ENCODE results near the gene COG1.

The COG1 gene

DNA sequence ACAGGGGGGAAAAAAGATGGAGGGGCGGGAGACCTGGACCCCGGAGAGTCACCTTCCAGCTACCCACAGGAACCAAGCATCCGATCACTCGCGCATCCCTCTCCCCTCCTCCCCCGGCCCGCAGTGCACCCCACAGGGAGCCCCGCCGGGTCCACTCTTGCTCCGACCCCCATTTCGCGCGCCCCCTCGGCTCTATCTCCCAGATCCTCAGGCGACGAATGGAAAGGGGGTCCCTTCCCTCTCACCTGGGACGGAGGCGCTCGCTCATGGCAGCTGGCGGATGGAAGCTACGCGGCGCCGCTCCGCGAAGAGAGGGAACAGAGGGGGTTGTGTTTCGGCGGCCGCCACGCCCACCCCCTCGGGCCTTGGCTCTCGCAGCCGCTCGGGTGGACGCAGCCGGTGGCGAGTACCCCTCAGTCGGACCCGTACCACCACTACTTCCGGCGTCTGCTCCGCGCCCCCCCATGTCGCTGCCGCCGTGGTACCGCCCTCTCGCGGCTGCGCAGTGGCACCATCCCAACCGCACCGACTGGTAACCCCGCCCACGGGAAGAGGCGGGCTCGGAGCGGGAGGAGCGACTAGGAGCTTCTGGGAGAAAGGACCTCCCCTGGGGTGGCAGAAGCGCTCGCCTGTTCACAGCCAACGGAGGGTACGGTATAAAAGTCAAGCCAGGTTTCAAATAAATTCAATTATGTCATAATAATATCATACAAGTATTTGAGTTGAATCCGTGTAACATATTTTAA, 39.2 kb downstream of the COG1 start:
- peak; percentile 99 for DNase-seq

DNA sequence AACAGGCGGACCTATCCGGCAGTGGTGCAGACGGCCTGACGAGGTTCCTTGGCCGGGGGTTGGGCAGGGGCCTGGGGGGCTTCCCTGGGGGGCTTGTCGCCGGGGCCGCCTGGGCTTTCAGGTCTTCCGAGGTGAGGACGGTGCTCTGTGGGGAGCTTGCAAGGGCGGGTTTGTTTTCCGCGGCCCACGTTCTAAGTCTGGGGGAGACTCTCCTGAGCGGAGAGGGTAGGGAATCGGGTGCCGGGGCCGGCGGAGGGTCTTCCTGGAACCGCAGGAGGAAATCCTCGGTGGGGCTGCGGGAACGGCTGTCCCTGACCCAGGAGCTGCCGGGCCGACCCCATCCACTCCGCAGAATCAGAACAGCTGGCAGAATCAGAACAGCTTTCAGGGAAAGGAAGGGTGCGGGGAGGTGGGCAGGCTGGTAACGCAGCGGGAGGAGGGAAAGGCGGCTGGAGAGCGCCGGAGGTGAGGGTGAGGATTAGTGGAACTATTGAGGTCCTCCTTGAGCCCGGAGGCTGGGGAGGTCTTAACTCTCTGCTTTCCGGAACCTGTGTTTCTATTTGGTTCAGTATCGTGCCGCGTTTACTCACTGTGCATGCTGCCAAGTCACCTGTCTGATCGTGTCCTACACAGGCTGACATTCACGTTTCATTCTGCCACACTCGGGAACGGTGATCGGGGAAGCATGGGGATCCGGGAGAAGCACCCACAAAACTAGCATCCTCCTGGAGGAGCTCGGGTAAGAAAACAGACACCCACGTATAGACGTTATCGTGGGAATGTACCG, 39.9 kb downstream of the COG1 start:
- DNase-seq: peak; percentile 77

DNA sequence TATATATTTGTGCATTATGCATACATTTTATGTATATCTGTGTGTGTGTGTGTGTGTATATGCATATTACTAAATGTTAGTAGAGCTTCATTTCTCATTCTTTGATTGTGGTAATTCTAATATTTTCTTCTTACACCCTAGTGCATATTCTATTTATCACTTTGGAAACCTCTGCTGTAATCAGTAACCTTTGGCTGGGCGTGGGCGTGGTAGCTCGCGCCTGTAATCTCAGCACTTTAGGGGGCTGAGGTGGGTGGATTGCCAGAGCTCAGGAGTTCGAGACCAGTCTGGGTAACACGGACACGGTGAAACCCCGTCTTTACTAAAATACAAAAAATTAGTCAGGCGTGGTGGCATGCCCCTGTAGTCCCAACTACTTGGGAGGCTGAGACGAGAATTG, 41.9 kb downstream of the COG1 start:
- no peak for DNase-seq

DNA sequence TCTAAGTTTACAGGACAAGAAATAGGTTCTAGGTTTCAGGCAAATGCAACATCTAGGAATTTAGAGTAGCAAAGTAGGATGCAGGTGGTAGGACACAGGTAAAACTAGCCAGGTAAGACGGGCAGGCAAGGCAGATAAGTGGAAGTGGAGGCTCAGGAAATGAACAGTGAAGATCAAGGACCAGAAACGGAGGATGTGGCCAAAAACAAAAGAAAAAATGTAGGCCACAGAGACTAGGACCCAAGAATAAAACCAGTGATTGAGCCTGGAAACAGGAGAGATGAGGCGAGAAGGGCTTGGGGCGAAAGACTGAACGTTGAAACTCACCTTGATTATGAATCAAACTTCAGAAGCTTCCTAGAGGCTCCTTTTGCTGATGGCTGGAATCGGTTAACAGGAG, 44.9 kb downstream of the COG1 start:
- no peak for DNase-seq

DNA sequence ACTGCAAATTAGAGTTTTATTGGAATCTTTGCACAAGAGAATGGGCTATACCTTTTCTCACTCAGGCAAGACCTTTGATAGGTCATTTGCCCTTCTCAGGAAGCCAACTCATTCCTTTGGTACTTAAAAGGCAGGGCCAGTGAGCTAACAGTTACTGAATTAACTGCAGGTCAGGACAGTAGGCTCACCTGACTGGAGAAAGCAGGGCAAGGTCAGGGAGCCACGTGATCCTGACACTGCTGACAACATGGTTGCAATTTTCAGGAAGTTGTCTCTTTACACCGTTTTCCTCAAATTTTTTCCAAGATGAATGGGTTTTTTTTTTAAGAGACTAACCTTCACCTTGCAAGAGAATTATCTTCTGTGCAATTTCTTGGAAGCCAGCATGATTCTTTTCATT, 47.7 kb downstream of the COG1 start:
- no peak for DNase-seq

DNA sequence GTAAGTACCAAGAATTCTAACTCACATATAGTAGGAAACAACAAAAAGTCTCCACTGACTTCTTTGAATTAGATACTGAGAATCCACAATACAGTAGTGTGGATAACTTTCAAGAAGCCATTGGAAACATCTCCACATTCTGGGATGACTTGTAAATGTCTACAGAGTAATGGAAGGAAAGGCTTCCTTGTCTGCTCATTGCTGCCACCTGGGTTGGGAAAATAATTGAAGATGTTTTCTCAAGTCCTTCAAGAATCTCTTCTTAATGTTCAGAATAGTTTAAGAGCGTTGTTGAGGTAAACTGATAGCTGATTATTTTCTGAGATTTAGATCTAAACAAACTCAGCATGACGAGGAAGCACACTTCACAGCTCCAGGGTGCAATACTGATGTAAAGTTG, 54.9 kb downstream of the COG1 start:
- no peak for DNase-seq

DNA sequence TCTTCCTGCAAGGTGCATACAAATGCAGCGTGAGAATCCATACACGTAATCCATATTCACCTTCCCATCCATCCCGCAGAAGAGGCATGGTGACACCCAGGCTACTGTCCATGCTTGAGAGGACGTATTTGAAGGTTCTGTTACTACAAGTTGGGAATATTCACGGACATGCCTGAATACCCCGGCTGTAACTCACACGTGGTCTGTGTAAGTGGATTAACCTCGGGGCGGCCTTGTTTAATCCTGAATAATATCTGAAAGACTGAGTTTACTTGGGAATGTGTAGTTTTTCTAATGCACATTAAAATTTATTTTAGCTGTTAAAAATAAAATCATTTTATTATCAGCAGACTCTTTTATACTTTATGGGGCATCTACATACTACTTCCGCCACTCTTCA, 55.7 kb downstream of the COG1 start:
- DNase-seq: no peak

DNA sequence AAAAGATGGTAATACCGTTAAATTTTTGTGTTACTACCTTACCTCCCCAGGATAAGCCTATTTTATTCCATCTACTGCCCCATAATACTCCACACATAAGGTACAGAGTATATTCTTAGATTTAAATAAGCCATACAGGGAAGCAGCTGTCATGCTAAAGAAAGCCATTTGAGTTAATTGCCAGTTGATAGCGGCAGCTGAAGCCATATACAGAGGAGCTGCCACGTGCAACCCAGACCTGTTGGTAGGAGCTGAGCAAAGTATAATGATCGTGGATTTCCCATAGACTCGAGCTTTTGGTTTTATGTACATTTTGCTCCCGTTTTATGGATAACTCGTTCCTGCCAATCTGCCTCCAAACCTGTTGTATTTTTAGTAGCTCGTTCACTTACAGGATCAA, 56.8 kb downstream of the COG1 start:
- DNase-seq: no peak

DNA sequence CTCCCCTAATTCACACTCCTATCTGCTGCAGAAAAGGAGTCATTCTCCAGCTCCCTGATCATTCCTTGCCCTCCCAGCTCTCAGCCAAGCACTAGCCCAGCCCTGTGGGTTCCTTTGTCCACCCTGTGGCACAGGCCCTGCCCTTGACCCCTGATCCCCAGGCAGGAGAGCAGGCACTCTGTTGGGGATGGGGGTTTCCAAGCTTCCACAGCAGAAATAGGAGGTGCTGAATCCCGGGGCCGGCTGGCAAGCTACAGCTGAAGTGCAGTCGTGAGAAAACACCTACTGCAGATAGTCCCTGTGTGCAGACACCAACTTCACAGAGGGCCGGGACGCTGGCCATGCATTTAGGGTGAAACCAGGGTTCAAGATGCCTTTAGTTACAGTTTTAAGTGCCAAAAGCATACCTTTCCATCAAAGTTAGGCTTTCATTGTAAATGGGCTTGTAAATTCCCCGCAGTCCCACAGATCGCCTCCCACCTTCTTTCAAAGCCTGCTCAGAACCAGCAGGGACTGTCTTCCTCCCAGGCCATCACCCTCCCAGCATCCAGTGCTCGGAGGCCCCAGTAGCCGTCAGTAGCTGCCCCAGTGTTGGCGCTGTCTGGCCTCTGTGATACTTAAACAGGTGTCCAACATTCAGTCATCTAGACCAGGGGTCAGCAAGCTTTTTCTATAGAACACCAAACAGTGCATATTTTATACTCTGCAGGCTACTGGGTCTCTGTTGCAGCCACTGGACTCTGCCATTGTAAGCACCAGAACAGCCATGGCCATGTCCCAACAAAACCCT, 58.2 kb downstream of the COG1 start:
- no peak for DNase-seq

DNA sequence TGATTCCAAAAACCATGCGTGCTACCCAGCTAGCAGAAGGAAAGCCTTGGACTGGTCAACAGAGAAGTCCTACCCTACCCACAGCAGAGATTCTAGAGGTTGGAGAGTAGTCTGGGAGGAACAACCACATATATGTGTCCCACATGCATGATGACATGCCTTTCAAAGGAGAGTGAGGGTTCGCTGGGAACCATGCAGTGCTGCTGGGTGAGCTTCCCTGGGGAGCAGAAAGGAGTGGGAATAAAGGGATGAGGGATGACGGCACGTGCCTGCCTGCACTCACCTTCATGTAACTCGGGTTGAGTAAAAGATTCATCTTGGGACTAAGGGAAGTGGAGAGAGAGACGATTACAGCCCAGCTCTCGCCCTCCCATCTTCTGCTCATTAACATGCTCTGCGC, 59.0 kb downstream of the COG1 start:
- no peak for DNase-seq

DNA sequence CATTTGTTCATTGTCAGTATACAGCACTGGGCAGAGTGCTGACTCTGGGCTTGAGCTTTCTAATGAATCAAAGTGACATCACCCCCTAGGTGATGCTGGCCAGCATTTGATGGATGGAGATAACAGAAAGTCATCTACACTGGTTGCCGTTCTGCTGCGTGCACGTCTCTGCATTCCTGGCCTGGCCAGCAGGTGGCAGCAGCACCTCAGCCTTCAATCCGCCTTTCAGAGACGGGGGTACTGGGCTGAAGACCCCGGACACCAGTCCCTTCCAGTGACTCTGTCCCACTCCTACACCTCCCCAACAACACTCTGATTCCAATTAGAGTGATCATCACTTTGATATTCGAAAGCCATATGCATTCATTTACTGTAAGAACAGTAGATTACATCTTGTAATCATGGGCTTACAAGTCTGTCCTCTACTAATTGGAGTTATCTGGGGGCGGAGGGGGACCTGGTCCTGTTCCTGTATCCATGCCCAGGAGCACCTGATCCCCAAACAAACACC, 62.9 kb downstream of the COG1 start:
- peak; percentile 81 for DNase-seq

DNA sequence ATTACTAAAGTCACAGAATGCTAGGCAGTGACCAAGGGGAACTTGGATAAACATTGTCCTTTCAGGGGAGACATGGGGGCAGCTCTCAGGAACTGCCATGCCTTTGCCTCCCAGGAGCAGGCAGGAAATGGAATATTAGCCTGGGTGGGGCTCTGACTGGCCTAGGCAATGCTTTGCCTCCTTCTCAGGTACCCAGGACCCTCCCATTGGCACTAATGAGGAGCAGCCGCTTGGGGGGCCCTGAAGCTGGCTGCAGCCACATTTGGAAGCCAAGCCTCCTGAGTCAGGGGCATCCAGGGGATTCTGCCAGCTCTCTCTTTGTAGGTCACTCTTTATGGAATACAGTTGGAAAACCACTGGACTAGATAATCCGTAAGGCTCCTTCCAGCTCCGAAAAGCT, 63.4 kb downstream of the COG1 start:
- no peak for DNase-seq

DNA sequence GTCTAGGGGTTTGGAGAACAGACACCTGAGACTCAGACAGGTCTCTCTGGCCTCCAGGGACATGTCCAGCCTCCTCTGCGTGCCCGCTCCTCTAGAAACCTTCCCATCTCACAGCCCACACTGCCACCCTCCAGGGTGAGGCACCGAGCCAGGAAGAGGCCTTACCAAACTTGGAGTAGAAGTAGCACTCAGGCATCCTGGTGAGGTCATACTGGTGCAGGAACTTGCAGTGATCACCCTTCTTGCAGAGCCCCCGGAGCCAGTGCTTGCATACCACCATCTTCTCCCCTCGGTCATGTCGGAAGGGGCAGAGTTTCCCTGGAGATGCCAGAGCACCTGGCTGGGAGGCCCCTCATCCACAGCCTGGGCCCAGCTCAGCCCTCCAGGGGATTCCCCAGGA, 64.7 kb downstream of the COG1 start:
- DNase-seq: no peak

Measured in islet precursor cell (in vitro differentiated cells).